Fibroblast of the aortic adventitia (primary cell): ENCODE measurements around the gene FYB1. TPM values are rescaled to one million over a fixed set of nuclear protein-coding genes. Genes with fewer than 3 reads are reported as not detected.

Source experiments
- DNase-seq: peaks from one replicate; pipeline ENCODE4 v3.0.0-alpha.2; 2010; ENCODE audit warnings: low read depth
- H3K4me3 ChIP-seq: 2 replicates; pipeline ENCODE4 v1.5.1; 2011; ENCODE audit warnings: low read depth, mild to moderate bottlenecking, control low read depth, low read length, moderate library complexity
- CTCF ChIP-seq: IDR thresholded peaks from 2 replicates; pipeline ENCODE4 v1.5.1; 2011; ENCODE audit warnings: mild to moderate bottlenecking, low read length, control low read depth, inconsistent platforms; ENCODE audit not compliant: insufficient read depth
- total RNA-seq: library from RNA; depleted of rRNA; stranded (reverse); fragments of >200 nt; gene quantifications from 2 replicates; pipeline ENCODE4 v1.2.3, GENCODE V29; 2012; ENCODE audit warnings: low replicate concordance

Gene FYB1
- total RNA-seq, 1 donor: 0.54 TPM

- TF ChIP-seq CTCF: no peak
- no peak overlapping the region for H3K4me3 ChIP-seq
- DNase-seq: peak; percentile 77
These were observed 80.5 kb downstream of the FYB1 start for GRCh38 chr5:39138892-39139291.

- no peak for DNase-seq
- TF ChIP-seq CTCF: no peak
- no peak overlapping the region for H3K4me3 ChIP-seq
These were observed 81.4 kb downstream of the FYB1 start for GRCh38 chr5:39137819-39138451.

DNA sequence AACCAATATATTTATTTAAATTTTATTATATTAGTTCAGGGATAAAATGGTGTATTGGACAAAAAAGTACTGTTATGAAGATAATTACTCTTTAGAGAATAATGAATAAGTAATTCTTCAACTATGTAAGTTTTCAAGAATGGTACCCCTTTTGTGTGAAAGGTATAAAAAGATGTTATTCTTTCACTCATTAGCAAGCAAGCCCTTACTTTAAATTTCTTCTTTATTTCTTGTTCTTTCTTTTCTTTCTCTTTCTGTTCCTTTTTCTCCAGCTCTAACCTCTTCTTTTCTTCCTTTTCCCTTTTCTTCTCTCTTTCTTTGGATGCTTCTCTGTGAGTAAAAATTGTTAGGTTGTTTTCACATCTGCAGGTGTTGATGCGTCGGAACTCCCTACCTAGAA, 82.0 kb downstream of the FYB1 start:
- no peak for TF ChIP-seq CTCF
- H3K4me3 ChIP-seq: no peak overlapping the region
- no peak for DNase-seq

- no peak for TF ChIP-seq CTCF
- no peak overlapping the region for H3K4me3 ChIP-seq
- DNase-seq: no peak
These were observed 86.6 kb downstream of the FYB1 start for GRCh38 chr5:39132792-39133191.

DNA sequence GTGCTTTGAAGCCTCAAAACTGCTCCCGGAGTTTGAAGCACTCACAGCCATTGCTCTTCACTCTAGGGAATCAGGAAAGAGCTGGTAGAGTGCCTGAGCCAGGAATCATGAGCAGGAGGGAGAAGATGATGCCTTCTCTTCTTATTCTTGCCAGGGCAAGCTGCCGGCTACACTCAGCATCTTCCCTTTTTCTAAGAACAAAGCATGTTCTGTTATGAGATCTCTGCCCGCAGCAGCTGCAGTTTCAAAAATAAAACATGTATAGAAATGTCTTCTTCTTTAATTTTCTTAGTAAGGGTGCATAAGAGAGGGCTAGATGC, 87.3 kb downstream of the FYB1 start:
- no peak for TF ChIP-seq CTCF
- DNase-seq: no peak
- no peak overlapping the region for H3K4me3 ChIP-seq

- DNase-seq: no peak
- H3K4me3 ChIP-seq: no peak overlapping the region
- no peak for TF ChIP-seq CTCF
These were observed 87.9 kb downstream of the FYB1 start for GRCh38 chr5:39131210-39132127.
